Measurements from ENCODE around the gene TCF25.

Gene TCF25

GRCh38 chr16:89949756-89950155 lies 76.4 kb downstream of the TCF25 start:
- no peak for DNase-seq

DNA sequence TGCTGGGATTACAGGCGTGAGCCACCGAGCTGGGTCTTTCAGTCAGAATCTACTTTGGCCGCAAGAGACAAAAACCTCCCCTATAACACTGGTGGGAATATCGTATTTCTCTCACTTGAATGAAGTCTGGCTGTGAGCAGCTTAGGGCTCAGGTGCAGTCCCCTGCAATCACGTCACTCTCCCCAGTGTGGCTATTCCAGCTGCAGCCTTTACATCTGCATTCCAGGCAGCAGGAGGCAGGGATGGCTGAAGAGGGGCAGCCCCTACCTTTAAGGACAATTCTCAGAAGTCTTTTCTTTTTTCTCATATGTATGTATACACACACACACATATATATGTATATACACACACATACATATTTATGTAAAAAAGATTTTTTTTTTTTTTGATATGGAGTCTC lies 78.1 kb downstream of the TCF25 start:
- DNase-seq: no peak

GRCh38 chr16:89952049-89952448 lies 78.7 kb downstream of the TCF25 start:
- no peak for DNase-seq

DNA sequence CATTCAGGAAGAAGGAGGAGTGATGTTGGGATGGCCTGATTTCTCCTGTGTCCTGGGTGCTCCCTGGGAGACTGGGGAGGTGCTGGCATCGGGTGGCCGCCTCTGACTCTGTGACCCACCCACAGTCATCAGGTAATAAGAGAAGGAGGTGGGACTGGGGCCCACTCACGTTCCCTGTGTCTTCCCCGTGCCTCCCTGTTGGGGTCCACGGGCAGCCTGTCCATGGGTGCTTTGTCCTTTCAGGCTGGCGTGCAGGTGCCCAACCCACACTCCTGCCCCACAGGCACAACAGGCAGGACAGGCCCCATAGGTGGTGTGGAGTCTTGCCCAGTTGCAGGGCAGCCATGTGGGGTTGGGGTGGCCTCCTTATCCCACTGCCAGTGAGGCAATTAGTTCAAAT lies 79.2 kb downstream of the TCF25 start:
- DNase-seq: no peak

GRCh38 chr16:89953671-89954406 lies 80.4 kb downstream of the TCF25 start:
- no peak for DNase-seq

DNA sequence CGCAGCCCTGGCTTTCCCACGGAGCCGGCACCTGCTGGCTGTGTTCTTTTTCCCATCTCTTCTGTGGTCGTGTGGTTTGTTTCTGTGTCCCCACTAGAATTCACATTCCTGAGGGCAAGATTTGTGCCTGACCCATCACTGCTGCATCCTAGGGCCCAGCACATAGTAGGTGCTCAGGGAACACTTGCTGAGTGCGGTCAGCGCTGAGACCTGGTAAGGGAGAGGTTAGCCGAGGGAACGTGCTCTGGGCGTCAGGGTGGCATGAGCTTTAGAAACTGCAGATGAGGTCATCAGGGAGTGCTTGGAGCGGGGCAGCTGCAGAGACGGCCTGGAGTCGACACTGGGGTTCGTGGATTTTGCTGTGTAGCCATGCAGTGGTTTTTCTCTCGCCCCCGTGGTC lies 81.1 kb downstream of the TCF25 start:
- no peak for DNase-seq

DNA sequence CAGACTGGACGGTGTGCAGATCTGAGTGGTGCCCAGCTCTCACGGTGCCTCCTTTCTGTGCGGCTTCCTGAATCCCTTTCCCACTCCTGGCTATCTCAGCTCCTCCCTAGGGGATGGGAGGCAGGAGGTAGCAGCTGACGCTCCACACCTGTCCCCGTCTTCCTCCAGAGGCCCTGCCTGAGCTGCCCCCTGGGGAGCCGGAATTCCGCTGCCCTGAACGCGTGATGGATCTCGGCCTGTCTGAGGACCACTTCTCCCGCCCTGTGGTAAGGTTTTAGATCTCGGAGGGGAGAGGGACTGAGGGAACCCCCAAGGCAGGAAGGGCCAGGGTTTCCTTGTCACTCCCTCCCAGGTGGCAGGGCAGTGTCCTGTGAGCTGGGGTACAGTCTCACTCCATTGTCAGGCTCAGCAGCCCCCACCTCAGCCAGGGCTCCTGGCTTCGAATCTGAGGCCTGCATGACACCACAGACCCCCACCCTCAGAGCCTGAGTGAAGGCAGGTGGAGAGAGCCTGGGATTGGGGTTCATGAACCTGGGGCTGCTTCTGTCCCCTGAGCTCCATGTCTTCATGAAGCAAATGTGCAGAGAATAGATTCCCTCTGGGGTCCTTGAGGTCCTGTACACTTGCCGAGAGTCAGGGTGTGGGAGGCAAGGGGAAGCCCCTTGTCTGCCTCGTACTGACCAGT lies 81.8 kb downstream of the TCF25 start:
- no peak for DNase-seq

- no peak for DNase-seq
Measured at GRCh38 chr16:89956505-89957215, 83.3 kb downstream of the TCF25 start.

GRCh38 chr16:89957216-89957785 lies 83.9 kb downstream of the TCF25 start:
- DNase-seq: no peak

DNA sequence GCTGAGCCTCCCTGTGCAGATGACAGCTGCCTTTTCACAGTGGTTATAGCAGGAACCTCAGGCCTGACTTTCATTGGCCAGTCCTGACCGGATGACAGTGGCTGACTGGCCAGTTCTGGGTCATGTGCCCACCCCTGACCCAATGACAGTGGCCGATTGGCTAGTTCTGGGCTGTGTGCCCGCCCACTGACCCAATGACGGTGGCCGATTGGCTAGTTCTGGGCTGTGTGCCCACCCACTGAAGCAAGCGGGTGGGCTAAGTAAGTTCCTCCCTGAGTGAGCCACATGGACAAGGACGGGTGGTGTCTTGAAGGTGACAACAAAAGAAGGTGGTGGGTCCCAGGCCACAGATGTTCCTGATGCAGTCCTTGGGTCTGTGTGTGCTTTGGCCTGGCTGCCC lies 84.7 kb downstream of the TCF25 start:
- peak; percentile 66 for DNase-seq

DNA sequence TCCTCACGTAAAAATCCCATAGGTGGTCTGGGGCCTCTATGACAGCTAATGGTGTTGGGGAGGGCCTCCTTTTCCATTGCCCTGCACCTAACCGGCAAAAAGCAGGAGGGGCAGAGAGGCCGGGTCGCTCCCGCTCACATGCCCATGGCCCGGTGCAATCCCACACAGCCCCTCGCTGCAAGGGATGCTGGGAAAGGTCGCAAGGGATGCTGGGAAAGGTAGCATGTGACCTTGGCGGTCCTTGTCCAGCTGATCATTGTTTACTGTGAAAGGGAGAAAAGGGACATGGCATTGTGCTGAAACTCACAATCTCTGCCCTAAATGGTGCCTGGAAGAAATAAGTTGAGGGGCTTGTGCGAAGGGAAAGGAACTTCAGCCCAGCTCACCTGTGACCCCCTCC lies 85.2 kb downstream of the TCF25 start:
- DNase-seq: no peak

DNA sequence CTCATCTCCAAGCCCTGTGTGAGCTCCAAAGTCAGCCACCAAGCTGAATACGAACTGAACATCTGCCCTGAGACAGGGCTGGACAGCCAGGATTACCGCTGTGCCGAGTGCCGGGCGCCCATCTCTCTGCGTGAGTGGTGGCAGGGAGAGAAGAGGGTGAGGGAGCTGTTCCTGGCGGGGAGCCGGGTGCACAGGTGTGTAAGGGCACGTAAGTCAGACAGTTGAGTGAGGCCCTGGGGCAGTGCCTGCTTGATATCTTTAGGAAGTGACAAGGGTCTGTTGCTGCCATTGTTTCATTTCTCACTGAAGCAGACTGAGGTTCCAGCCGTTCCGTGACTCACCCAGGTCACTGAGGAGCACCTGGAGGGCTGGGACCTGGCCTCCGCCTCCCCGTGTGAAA lies 87.6 kb downstream of the TCF25 start:
- DNase-seq: no peak

Data from femur (tissue), 1 donor.